GM19372 (cell line): ENCODE results near the gene CPLX4.

Source experiments
- ATAC-seq: cut with Tn5 transposase; IDR thresholded peaks from one replicate; pipeline ENCODE4 v1.9.1; 2021; ENCODE audit warnings: mild to moderate bottlenecking, low read depth, moderate library complexity; ENCODE audit not compliant: unreplicated experiment

Gene CPLX4, protein sequence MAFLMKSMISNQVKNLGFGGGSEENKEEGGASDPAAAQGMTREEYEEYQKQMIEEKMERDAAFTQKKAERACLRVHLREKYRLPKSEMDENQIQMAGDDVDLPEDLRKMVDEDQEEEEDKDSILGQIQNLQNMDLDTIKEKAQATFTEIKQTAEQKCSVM

DNA sequence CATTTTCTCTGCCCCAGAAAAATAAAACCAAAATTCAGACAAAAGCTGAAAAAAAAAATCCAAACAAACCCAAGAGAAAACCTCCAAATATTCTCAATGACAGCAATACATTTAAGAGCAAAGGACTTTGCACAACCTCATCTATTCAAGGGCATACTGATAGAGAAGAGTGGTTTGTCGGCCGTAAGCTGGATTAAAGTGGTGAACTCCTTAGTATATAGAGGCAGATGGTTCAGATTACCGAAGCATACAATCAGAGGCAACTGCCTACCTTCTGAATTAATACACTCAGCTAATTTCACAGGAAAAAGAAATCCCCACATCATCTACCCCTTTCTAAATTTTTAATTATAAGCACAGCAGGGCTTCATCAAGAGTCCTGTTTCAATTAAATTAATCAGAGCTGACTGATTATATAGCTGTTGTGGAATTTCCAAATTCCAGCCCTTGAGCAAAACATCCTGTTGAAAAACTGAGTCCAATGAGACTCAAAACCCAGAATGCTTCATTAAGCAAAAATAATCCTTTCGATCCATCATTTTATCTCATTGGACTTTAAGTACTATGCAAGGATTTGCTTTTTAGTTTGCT lies at the start of gene CPLX4:
Gene CPLX4 (minus strand): TSS at position 190 of the 591 bp plus-strand sequence. CDS start 187 bp downstream, at position 3.
- ATAC-seq: no peak

DNA sequence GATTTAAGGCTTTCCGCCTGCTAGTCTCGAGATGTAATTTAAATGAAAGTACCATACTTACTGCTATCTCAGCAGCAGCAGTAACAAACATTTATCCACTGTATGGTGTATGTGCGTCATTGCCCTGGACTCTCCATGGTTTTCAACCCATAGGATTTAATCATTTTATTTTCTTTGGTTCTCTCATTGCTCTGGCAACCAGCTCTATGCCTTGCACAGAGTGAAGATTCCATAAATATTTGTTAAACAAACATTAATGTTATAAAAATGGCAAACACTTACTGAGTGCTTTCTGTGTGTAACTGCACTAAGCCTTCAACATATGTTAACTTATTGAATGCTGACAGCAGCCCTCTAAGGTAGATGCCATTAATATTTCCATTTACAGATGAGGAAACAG lies 41.9 kb upstream of the CPLX4 start:
- no peak for ATAC-seq

DNA sequence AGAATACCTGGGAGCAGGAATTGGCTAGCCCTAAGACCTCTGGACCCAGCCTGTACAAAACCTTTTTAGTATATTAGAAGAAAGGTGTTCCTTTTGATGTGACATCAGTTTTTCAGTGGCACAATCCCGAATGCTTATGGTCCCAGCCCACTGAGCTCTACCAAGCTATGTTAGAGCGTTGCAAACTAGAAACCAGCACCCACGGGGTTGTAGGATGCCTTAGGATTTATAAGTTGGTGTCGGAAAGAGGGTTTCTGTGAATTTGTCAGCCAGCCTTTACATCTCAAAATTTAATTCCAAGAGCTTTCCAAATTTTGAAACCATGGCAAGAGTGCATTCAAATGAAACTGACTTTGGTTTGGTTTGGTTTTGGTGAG lies 41.1 kb upstream of the CPLX4 start:
- peak; percentile 8 for ATAC-seq

DNA sequence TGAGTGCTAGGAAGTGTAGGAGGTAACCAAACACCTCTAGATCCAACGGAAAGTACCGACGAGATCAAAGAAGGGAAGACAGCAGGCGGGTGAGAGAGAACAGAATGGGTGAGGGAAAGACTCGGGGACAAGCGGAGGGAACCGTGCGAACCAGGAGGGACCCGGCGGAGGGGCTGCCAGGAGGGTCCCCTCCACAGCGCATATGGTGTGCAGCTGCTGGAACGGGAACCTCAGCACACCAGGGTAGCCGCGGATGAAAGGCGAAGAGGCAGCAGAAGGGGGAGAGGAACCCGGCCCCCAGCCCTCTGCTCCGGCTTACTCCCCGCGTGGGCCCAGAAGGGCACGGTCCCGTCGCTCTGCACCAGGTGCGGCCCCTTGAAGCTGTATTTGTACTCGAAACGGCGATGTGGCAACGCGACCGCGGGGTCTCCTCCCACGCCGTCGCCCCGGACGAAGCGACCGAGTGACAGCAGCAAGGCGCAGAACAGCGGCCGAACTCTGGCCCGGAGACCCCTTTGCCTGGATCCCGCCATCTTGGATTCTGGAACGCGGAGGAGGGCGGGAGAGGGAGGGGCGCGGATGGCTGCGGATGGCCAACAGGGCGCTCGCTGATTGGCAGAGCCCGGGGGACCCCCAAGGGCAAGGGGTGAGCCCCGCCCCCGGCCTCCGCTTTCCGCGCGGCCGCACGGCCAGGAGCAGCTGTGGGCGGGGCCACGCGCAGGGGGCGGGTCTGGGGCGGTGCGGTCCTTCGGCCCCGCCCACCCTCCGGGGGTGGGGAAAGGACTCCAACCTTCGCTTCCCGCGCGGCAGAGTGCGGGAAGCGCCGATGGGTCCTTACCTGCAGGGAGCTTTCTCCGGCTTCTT lies 40.5 kb upstream of the CPLX4 start, which contains the start of gene LMAN1:
Gene LMAN1 (minus strand): TSS at position 554 of the 864 bp plus-strand sequence. CDS start 21 bp downstream, at position 533.
- peak; percentile 92 for ATAC-seq

DNA sequence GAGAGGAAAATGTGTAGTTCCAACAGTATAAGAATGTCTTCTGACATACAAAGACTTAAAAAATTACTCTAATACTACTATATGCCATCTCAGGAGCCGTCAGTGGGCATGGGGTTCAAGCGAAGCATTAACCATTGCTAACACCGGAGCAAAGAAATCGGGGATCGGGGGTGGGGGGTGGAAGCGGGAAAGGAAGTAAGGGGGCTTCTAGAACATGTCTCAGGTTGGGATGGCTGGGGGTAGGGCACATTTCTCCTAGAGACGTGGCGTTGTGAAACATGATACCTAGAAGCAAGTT lies 39.9 kb upstream of the CPLX4 start:
- no peak for ATAC-seq

DNA sequence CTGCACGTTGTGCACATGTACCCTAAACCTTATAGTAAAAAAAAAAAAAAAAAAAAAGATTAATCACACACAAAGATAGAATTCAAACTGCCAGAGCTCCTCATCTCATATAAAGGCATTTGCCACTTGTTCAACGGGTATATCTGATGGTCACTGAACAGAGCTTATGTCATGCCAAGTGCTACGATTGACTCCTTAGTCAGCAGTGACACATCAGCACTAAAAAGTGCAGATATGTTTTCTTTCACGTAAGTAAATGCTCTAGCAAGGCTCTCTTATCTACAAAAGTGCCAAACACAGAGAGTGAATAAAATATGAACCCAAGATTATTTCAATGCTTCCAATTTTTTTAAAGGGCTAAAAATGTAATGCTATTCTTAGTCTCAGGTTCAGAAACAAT lies 39.5 kb upstream of the CPLX4 start:
- no peak for ATAC-seq

DNA sequence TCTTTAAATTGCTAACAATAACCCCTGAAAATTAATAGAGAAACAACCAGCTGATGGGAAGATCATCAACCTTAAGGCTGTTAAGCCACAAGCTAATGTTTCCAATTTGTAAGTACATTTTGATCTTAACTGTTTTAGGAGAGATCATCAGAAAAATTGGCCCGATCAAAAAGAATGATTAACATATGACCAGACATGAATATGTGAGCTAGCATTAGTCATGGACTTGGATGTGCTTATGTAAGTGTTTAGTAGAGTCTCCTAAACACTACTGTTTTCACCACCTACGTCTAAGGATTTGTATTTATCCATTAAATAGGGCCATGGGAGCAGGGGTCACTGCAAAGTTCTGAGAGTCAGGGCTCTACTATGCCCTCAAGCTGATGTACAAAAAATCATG lies 36.3 kb upstream of the CPLX4 start:
- ATAC-seq: no peak

DNA sequence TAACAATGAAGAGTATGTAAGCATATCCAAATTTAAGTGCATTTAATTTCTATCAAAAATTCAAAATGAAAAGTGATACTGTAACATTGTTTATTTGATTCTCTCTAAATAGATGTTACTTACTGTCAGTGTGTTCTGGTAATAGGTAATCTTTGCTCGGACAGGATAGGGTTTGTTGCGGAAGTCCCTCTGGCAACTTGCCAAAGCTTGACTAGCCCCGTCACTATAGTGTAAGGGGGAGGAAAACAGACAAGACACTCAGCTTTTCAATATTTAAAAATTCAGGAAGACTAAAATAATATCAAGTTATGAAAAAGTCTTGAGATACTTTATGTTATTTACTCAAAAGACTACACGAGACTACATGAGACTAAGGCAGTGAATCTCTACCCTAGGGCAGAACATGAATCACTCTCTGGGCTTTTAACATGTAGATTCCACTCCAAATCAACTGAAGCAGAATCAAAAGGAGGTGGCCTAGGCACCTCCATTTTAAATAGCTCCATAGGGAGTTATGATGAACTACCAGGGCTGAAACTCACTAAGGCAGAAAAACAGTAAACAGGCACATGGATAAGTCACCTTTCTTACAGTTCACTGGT lies 34.7 kb upstream of the CPLX4 start:
- no peak for ATAC-seq

DNA sequence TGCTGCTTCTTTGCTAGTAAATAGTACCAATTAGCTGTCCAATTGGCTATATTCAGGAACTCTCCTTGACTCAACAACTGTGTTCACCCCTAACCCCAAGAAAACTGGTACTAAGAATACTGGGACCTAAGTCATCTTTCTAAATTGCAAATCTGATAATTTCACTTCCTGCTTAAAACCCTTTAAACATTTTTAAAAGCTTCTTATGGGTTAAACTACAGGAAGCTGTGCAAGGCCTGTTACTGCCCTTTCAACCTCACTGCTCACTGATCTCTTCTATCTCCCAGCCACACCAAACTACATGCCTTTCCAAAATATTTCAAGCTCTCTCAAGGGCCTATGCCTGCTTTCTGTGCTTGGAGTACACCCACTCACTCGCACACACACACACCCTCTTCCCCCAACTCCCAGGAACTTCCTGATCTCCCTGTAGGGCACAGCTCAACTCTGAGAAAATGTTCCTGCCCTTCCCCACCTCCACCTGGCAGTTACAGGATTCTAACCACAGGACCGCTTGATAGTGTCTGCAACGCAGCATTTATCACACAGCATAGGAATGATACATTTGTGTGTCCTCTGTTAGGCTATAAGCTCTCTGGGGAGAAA lies 33.9 kb upstream of the CPLX4 start:
- ATAC-seq: no peak

DNA sequence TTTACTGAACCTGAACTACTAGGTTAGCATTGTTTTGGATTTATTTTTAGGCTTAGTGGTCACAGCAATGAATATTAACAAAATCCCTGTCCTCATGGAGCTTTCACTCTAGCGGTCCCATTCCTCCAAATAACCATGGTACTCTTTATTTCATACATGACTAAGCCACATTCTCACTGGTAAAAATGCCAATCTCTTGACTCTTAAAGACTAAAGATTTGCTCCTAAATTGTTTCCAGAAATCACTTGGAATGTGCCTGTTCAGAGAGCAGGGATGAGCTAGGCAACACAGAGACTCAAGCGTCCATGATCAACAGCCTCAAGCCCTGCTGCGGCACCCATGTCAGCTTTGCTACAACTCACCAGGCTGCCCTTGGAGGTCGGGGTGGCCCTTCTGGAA lies 27.1 kb upstream of the CPLX4 start:
- no peak for ATAC-seq

DNA sequence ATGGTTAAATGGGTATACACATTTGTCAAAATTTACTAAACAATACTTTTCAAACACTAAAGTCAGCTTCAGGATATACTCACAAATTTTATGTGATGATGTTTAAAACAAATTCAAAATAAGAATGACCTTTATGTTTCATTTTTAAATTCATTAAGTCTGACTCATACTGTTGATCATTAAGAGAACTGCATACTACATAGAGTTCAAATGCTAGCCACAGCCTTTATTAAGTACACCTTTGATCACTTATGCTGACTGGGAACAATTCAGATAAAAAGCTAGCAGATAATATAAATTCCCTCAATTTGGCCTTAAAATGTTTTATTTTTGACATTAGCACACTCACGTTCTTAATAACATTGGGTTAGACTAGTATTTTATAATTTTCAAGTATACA lies 26.5 kb upstream of the CPLX4 start:
- ATAC-seq: no peak

DNA sequence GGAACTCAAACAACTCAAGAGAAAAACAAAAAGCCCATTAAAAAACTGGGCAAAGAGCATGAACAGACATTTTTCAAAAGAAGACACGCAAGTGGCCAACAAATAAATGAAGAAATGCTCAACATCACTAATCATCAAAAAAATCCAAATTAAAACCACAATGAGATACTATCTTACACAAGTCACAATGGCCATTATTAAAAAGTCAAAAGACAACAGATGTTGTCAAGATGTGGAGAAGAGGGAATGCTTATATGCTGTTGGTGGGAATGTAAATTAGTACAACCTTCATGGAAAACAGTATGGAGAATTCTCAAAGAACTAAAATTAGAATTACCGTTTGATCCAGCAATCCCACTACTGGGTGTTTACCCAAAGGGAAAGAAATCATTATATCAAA lies 25.5 kb upstream of the CPLX4 start:
- ATAC-seq: no peak

DNA sequence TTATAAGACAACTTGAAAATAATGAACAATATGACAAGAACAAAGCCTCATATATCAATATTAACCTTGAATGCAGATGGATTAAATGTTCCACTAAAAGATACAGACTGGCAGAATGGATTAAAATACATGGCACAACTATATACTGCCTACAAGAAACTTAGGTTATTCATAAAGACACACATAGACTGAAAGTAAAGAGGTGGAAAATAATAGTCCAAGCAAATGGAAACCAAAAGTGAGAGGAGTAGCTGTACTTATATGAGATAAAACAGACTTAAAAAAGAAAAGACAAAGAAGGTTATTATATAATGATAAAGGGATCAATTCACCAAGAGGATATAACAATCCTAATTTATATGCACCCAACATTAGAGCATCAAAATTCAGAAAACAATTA lies 22.4 kb upstream of the CPLX4 start:
- no peak for ATAC-seq

DNA sequence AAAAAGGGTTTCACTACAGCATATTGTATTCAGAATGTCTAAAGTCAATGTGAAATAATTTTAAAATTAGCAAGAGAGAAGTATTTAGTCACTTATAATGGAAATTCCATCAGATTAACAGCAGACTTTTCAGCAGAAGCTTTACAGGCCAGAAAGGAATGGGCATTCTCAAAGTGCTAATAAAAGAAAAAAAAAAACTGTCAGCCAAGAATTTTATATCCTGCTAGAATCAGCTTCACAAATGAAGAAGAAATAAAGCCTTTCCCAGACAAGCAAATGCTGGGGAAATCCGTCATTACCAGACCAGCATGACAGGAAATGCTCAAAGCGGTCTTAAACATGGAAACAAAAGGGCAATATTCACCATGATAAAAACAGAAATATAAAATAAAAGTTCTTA lies 21.9 kb upstream of the CPLX4 start:
- ATAC-seq: no peak

DNA sequence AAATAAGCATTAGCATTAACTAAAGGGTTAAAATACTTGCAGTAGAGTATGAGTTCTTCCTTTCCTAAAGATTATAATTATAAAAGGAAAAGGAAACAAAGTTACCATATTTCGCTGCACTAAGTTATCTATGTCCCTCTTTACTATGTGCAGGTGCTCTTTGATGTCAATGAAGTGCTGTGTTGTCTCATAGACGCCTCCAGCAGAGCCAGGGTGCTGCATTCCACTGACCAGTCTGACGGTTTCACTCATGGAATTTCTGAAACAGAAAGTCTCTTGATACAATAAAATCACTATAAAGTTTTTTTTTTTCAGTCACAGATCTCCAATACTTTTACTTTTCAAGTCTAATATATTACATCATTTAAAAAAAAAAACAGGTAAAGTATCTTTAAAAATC lies 14.5 kb upstream of the CPLX4 start:
- no peak for ATAC-seq

DNA sequence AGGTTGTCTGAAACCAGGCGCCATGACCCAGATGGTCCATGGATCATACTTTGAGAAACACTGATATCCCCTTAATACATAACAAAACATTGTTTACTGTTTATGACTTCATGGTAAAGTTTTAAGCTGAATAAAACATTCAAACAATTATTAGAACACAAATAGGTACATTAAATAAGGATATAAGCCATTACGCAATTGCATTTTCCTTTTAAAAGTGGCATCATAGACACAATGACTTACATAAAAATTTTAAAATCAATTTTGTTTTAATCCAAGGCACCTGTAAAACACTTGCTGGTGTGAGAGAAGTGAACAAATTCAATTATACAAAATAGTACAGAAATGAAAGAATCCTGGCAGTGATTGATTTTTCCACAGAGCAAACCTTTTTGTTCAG lies 10.2 kb upstream of the CPLX4 start:
- no peak for ATAC-seq

DNA sequence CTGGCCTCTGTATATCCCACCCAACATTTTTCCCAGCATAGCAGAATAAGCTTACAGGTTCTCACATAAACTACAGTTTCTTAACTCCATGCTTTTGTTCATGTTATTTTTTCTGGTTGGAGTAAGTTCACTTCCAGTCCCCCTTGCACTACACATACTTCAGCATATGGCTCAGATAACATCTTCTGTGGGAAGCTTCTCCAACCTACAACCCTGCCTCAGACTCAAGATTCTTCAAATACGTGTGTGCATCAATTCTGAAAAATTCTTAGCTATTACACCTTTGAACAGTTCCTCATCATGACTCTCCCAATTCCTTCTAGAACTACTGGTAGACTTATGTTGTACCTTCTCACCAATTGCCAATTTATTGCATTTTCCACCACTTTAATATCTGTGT lies 7.5 kb upstream of the CPLX4 start:
- no peak for ATAC-seq

DNA sequence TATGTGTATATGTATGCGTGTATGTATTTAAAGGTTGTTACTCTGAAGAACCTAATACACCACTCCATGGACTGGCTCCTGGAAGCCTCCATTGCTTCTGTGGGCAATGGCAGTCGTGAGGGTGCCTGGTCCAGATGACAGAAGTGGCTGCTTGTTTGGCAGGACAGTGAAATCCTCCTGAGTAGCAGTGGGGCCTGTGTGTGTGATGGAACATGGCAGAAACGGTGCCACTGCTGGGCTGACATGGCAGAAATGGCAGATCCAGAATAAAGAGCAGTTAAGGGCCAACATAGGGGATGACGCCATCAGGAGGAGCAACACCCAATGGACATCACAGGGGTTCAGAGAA lies 6.1 kb upstream of the CPLX4 start:
- no peak for ATAC-seq

DNA sequence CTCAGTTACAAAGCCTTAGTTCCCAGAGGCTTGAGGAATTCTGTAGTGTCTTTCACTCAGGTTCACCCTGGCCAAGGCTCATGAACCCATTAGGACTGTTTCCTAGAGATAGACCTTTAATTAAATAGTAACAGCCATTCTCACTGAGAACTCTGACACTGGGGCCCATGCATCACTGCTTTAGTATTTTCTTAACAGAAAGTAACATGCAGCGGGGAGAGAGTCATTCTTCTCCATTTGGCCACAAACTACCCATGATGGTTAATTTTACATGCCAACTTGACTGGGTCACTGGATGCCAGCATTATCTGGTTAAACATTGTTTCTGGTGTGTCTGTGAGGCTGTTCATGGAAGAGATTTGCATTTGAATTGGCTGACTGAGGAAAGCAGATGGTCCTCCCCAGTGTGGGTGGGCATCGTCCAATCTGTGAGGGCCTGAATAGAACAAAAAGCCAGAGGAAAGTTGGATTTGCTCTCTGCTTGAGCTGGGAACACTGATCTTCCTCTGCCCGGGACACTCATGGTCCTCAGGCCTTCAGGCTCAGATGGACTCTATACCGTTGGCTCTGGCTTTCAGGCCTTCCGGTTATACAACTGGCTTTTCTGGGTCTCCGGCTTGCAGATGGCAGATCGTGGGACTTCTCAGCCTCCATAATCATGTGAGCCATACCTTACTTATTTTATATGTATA lies 5.6 kb upstream of the CPLX4 start:
- no peak for ATAC-seq

DNA sequence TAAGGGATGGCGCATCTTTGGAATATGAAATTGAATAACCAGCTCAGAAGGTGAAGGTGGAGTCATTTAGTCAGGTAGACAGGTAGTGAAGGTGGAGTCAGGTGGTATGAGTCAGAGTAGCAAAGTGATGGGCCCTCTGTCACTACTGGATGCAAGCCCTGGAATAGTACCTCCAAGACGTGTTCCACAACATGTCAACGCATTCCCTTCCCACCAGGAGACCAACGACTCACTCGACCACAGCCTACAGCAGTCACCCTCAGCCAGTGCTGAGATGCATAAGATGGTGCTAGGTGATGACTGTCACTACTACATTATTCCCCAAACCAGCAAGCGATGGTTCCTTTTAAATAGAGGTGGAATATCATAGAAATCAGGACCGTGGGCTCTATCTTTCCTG lies 6.8 kb downstream of the CPLX4 start:
- no peak for ATAC-seq

DNA sequence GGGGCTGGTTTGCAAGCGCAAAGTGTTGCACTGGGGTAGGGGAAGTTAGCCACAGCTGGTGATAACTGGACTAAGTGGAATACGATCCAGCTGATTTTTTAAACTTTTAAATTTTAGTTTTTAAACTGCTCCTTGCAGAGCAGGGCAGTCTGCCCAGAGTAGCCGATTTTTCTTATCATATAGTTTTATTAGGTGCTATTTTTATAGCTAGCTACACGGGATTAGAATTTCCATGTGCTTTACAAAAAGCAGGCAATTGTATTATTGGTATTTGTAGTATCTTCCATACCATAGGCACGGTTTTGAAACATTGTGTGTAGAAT lies 9.6 kb downstream of the CPLX4 start:
- no peak for ATAC-seq
